Upper lobe of left lung (tissue), 4 donors: Measurements from ENCODE around the gene SERPINB1.

Experiments
- CTCF ChIP-seq, 6 experiments: fragments of 450-650 bp in 4 of 6; fragments of 200-600 bp in 2 of 6; sonication (generic) in 2 of 6; IDR thresholded peaks; one replicate each; pipeline ENCODE4 v1.5.1; 2016 to 2019; ENCODE audit warnings: antibody characterized with exemption in 6 of 6
- POLR2AphosphoS5 ChIP-seq, 2 donors: sonication (generic); formaldehyde crosslinking; IDR thresholded peaks; one replicate each; pipeline ENCODE4 v1.5.1; 2017; ENCODE audit warnings: antibody characterized with exemption in 2 of 2

GRCh38 chr6:2797564-2798031, 44.1 kb downstream of the SERPINB1 start:
- TF ChIP-seq CTCF (IDR thresholded peaks at IDR 0.05) (no peak), POLR2AphosphoS5 (IDR thresholded peaks at IDR 0.05) (no peak)
